ENCODE results near the gene PNCK. TPM values are rescaled to one million over a fixed set of nuclear protein-coding genes. Genes with fewer than 3 reads are reported as not detected.
"Not testable (repeated sequence)": the region's sequence is repeated elsewhere in the genome, so short reads cannot be mapped to it uniquely, and the experiment has no call there.

PNCK gene
- polyA plus RNA-seq, 1 experiment = 0.22 TPM

DNA sequence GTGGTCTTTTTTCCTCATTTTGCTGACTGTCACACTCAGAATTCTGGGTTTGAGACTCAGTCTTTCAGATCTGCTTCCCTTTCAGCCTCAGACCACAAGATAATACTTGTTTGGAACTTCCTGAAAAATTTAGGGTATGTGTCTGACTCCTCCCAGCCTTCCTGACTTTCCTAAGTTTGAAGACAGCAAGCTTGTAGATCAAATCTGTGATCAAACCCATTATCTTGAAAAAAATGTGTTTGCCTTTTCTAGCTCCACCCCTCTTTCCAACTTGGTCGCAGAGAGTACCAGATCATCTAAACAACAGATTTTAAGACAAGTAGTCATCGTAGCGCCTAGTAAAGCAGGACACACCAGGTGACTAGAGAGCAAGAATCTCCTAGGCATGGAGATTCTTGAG lies 40.6 kb upstream of the PNCK start:
- DNase-seq (ENCODE audit: low read depth) = no peak
- Histone ChIP-seq H3K27me3 (ENCODE audit: control insufficient read depth, insufficient read depth, low read length) (no peaks in the 10 kb centered on the region), H3K36me3 (ENCODE audit: control insufficient read depth, insufficient read depth, low read length) (peaks cover 13% of the 10 kb centered on the region), H3K4me3 (ENCODE audit: low read depth, low read length) (no peak overlapping the region)
- CTCF ChIA-PET = interaction anchor here (0.9 kb wide), 1 partner anchor 28 kb away, joined by 4 read pairs; no protein-coding TSS in a partner anchor
- TF ChIP-seq, protein P1, sequence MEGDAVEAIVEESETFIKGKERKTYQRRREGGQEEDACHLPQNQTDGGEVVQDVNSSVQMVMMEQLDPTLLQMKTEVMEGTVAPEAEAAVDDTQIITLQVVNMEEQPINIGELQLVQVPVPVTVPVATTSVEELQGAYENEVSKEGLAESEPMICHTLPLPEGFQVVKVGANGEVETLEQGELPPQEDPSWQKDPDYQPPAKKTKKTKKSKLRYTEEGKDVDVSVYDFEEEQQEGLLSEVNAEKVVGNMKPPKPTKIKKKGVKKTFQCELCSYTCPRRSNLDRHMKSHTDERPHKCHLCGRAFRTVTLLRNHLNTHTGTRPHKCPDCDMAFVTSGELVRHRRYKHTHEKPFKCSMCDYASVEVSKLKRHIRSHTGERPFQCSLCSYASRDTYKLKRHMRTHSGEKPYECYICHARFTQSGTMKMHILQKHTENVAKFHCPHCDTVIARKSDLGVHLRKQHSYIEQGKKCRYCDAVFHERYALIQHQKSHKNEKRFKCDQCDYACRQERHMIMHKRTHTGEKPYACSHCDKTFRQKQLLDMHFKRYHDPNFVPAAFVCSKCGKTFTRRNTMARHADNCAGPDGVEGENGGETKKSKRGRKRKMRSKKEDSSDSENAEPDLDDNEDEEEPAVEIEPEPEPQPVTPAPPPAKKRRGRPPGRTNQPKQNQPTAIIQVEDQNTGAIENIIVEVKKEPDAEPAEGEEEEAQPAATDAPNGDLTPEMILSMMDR (IDR thresholded peaks at IDR 0.05; ENCODE audit: insufficient read depth, low read depth, low read length) = no peak
- POLR2A ChIA-PET = no interaction called here

DNA sequence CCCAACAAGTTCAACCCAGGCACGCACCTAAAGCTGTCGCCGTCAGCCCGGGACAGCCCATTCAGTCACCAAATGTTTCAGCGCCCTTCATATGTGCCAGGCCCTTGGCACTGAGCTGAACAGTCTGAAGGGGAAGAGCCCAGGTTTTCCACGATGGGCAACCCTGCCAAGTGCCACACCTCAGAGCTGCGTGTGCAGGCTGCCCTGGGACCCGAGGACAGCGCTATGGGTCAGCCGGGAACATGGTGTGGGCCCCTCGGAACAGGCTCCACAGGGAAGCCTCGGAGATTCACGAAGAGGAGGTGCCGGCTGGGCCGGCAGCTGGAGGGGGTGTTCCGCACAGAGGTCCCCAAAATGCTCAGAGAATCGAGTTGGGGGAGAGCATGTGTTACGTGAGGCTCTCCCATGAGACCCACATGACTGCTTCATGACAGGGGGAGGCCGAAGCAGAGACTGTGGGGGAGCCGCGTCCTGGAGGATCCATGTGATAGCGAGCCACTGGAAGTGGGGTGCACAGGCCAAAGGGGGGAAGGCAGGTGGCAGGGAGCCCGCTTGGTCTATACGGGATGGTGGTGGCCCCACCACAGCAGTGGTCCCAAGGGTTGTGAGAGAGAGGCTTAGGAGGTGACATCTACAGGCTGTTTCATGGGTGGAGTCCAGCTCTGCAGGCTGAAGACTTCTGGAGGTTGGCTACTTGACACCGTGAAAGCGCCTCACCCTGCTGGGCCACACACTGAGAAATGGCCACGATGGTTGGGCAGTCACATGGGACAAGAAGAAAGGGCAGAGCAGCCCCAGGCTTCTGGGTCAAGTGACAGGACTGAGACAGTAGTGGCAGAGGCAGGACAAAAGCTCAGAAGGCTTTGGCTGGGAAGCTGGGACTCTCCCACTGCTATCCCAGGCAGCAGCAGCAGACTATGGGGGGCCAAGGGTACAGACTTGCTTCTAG lies 36.4 kb upstream of the PNCK start:
- no peak for DNase-seq (ENCODE audit: low read depth)
- Histone ChIP-seq H3K36me3 (ENCODE audit: control insufficient read depth, insufficient read depth, low read length) (peaks cover 8% of the 10 kb centered on the region), H3K27me3 (ENCODE audit: control insufficient read depth, insufficient read depth, low read length) (no peaks in the 10 kb centered on the region), H3K4me3 (ENCODE audit: low read depth, low read length) (no peak overlapping the region)
- TF ChIP-seq, protein P1 (IDR thresholded peaks at IDR 0.05; ENCODE audit: insufficient read depth, low read depth, low read length) = no peak
- ChIA-PET CTCF (interaction anchor here (2.5 kb wide), 1 partner anchor 43 kb away, joined by 8 read pairs; no protein-coding TSS in a partner anchor), POLR2A (no interaction called here)

DNA sequence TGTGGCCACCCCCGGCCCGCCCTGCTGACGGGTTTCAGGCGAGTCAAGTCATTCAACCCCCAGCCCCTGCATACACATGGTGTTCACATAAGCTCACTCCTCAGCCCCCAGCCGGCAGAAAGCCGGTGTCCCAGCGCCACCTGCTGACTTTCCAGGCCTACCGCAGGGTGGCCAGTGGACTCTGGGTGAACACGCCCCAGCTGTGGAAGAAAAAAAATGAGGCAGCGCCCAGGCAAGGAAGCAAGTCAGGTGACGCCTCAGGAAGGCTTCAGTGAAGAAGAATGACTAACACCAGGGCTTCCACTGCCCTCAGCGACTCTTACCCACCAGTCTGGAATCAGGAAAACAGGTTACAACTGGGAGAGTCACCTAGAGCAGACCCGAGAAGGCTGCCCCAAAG lies 34.8 kb upstream of the PNCK start:
- POLR2A ChIA-PET = no interaction called here
- Histone ChIP-seq H3K36me3 (ENCODE audit: control insufficient read depth, insufficient read depth, low read length) (peaks cover 7% of the 10 kb centered on the region), H3K27me3 (ENCODE audit: control insufficient read depth, insufficient read depth, low read length) (no peaks in the 10 kb centered on the region), H3K4me3 (ENCODE audit: low read depth, low read length) (no peak overlapping the region)
- CTCF ChIA-PET = interaction anchor here (0.6 to 2.5 kb wide), 6 partner anchors 21 to 169 kb away, joined by 3 to 8 read pairs (median 3); partner anchors contain the start of gene SLC6A8
- TF ChIP-seq, protein P1 (IDR thresholded peaks at IDR 0.05; ENCODE audit: insufficient read depth, low read depth, low read length) = peak; percentile 73
- DNase-seq (ENCODE audit: low read depth) = peak; percentile 39

DNA sequence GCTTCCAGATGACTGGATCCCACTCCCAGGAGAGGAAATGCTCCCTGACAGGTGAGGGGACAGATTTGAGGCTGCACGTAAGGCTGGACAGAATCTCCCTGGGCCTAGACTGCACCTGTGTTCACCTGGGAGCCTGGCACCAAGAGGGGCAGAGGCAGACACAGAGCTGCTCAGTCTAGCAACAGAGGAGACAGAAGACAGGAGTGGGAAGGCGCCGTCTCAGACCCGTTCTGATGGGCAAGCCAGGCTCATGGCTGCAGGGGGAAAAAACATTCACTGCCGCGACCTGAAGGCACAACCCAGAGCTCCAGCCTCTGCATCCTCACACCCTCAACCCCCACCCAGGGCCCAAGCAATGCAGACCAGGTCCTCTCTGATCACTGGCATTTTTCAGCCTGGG lies 33.8 kb upstream of the PNCK start:
- CTCF ChIA-PET = no interaction called here
- POLR2A ChIA-PET = no interaction called here
- TF ChIP-seq, protein P1 (IDR thresholded peaks at IDR 0.05; ENCODE audit: insufficient read depth, low read depth, low read length) = no peak
- DNase-seq (ENCODE audit: low read depth) = no peak
- H3K4me3 ChIP-seq (ENCODE audit: low read depth, low read length) = no peak overlapping the region
- peaks cover 5% of the 10 kb centered on the region for H3K36me3 ChIP-seq (ENCODE audit: control insufficient read depth, insufficient read depth, low read length)
- H3K27me3 ChIP-seq (ENCODE audit: control insufficient read depth, insufficient read depth, low read length) = no peaks in the 10 kb centered on the region

DNA sequence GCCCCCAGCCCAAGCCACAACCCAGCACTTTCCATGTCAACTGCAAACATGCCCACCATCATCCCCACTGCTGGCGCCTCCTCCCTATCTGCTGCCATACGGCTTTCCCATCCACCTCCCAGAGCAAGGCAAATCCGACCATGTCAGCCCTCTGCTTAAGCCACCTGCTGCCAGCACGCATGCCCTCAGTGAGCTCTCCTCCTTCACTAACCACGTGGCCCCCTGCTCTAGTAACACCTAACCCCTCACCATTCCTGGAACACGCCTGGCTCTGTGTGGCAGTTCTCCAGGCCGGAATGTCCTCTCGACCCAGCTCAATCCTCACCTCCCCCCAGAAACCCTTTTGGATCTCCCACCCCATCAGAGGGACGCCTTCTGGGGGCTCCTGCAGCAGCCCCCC lies 33.2 kb upstream of the PNCK start:
- Histone ChIP-seq H3K27me3 (ENCODE audit: control insufficient read depth, insufficient read depth, low read length) (no peaks in the 10 kb centered on the region), H3K36me3 (ENCODE audit: control insufficient read depth, insufficient read depth, low read length) (peaks cover 5% of the 10 kb centered on the region), H3K4me3 (ENCODE audit: low read depth, low read length) (no peak overlapping the region)
- DNase-seq (ENCODE audit: low read depth) = no peak
- CTCF ChIA-PET = no interaction called here
- POLR2A ChIA-PET = no interaction called here
- TF ChIP-seq, protein P1 (IDR thresholded peaks at IDR 0.05; ENCODE audit: insufficient read depth, low read depth, low read length) = no peak

DNA sequence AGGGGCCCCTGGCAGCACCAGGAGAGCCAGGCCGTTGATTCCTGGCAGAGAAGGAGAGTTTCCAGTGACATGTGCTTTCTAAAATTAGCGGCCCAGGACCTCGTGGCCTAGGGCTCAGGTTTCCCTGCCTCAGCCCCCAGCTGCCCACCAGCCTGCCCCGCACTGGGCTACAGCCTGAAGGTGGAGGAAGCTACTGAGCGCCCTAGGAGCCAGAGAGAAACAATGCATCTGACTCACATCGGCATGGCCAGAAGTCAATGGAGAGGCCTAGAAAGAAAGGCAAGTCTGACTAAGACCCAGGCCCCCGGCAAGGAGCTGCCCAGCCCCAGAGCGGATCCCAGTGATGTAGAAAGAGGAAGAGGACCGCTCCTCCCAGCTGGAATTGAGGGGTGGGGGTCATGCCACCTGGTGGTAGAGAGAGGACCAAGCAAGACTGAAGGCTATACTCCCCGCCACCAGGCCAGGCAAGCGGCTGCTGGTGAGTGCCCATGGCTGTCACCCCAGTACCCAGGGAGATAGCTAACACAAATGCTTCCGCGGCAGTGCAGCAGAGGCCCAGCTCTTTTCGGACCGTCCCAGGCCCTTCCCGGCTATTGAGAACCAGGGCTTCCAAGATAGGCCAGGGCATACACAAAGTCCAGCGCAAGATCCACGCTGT lies 31.9 kb upstream of the PNCK start:
- H3K36me3 ChIP-seq (ENCODE audit: control insufficient read depth, insufficient read depth, low read length); H3K27me3 ChIP-seq (ENCODE audit: control insufficient read depth, insufficient read depth, low read length); POLR2A ChIA-PET; H3K4me3 ChIP-seq (ENCODE audit: low read depth, low read length); DNase-seq (ENCODE audit: low read depth): not testable (repeated sequence)
- CTCF ChIA-PET = interaction anchor here (1.1 kb wide), 1 partner anchor 20 kb away, joined by 3 read pairs; no protein-coding TSS in a partner anchor

DNA sequence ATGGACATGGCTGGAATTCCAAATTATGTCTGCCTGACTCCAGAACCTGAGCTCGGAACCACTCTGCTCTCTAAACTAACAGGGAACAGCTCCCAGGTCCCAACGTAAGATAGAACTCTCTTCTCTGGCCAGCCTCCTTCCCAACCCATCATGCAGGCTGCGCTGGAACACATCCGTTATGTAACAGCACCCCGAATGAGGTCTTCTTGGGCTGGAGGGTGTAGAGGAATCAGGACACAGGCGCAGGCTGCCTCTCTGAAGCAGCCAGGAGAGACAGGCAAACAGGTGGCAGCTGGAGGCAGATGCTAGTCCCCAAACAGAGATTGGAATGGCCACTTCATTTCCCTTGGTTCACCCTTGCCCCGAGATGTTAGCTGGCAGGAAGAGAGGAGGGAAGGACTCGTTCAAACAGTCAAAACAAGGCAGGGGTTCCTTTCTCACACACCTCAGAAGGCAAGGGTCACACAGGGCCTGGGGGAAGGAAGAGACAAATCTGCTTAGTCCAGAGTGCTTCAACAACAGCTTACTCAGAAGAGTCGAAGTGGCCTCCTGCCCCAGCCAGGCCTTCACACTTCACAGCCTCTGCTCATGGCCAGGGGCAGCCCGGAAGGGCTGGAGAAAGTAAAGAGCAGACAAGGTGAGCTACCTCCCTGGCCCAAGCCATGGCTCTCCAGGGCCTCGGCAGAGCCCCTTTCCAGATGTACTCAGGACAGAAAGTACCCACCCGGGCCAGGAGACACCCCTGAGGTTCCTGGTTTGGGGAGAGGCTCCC lies 31.2 kb upstream of the PNCK start:
- CTCF ChIA-PET = interaction anchor here (1.1 kb wide), 1 partner anchor 21 kb away, joined by 3 read pairs; no protein-coding TSS in a partner anchor
- H3K27me3 ChIP-seq (ENCODE audit: control insufficient read depth, insufficient read depth, low read length); H3K4me3 ChIP-seq (ENCODE audit: low read depth, low read length); DNase-seq (ENCODE audit: low read depth); POLR2A ChIA-PET; H3K36me3 ChIP-seq (ENCODE audit: control insufficient read depth, insufficient read depth, low read length): not testable (repeated sequence)
